ENCODE measurements around the gene AUTS2. TPM values are rescaled to one million over a fixed set of nuclear protein-coding genes. Genes with fewer than 3 reads are reported as not detected.

The AUTS2 gene
- total RNA-seq, 1 experiment from 2014 or later, result under 0.01 TPM

DNA sequence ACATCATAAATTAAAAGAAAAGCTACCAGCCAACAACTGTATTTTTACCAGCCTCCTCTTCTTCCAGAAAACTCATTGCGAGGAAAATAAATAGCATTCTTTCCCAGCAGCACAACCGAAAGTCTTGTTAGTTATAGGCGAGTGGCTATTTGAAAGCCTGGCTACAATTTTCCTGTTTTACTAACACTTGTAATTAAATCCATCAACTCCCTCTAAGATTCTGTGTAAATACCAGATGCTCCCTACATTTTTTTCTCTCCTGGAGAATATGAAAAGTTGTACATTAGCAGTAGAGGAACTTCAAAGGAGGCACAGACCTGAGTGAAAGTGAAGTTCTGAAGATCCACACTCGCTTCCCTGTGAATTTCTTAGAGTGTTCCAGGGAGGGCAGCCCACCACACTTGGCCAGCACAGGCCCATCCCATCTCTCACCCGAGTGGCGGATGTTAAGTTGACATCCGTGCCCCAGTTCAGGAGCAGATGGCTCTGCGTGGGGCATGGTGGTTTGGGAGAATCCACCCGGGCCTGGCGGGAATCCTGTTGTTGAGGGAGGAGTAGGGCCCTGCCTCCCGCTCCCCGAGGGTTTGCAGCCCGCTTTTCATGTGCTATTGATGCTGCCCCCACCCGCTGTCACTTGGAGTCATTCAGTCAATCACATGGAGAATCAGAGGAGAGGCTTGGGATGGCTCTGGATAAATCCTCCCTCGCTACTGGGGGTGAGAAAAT, 1082.6 kb downstream of the AUTS2 start:
- no peak for DNase-seq (ENCODE audit: low read depth)

DNA sequence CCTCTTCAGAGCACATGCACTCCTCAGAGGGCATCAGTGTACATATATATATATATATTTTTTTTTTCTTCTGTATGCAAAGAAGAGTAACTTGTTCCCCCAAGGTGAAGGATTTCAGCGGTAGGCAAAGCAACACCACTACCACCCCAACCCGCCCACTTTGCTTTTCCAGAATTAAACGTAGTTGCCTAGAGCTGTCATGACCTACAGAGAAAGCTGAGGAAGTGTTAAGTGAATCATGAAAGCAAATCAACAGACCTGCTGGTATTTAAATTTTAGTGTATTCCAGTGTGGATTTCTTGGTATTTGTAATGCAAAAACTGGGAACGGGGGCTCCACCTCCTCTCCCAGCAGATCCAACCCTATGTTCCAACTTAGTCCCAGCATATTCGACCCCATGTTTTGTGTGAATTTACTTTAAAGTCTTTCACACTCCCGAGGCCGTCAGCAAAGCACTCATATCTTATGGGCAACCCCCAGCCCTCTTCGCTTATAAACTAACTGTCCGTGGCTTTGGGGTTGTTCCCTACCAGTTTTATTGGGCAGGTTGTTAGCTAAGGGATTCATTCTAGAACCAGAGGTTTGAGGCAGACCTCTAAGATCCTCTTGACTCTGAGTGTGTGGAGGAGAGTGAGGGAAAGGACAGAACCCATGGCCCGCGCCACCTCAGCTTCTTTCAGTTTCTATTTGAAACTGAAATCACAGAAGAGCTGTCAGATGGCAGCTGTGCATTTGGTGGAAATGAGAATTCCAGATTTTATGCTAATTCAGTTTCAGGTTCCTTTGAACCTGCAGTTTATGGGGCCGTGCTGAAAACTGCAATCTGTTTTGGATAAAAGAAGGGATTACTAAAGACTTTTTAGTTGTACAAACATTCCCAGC, 1083.4 kb downstream of the AUTS2 start:
- DNase-seq (ENCODE audit: low read depth), result no peak

DNA sequence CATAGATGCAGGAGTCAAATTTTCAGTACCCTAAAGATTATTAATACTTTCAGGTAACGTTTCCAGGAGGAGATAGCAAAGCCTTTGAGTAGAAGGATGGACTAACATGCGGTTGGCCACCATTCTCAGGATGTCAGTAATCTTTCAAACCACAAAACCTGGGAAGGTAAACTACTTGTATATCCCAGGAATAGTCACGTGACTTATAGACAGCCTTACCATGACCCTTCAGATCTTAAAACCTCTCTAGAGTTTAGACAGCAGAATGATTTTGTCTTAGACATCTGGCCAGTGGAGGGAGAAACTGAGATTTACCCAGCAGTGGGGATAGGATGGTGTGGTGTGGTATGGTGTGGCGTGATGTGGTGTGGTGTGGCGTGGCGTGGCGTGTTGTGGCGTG, 1085.9 kb downstream of the AUTS2 start:
- DNase-seq (ENCODE audit: low read depth), result no peak

GRCh38 chr7:70693321-70693685, 1095.0 kb downstream of the AUTS2 start:
- no peak for DNase-seq (ENCODE audit: low read depth)

GRCh38 chr7:70693686-70694433, 1095.6 kb downstream of the AUTS2 start:
- peak; percentile 3 for DNase-seq (ENCODE audit: low read depth)

DNA sequence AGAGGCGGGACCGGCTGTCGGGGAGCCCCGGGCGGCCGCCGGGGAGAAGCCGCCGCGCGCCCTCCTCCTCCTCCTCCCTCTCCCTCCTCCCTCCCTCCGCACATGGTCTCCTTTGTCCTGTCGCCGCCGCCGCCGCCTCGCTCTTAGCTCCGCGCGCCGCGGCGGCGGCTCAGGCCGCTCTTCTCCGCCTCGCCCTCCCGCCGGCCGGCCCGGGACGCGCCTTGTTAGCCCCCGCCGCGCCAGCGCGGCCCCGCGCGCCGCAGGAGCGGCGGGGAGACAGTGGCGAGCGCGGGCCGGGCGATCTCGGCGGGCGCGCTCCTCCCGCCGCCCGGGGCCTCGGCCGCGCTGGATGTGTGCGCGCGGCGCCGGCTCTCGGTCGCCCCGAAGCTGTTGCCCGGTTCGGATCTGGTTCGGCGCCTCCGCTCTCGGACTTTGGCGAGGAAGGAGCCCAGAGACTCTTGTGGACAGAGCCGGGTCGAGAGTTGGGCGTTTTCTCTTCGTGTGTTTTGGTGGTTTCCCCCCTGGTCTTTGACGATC, 1096.2 kb downstream of the AUTS2 start:
- DNase-seq (ENCODE audit: low read depth), result no peak

- DNase-seq (ENCODE audit: low read depth), result no peak
Measured at GRCh38 chr7:70694971-70695794, 1096.9 kb downstream of the AUTS2 start.

GRCh38 chr7:70695795-70696083, 1097.5 kb downstream of the AUTS2 start:
- DNase-seq (ENCODE audit: low read depth), result no peak

- DNase-seq (ENCODE audit: low read depth), result no peak
Measured at GRCh38 chr7:70696201-70696754, 1098.0 kb downstream of the AUTS2 start.

GRCh38 chr7:70698219-70698832, 1100.1 kb downstream of the AUTS2 start:
- peak; percentile 19 for DNase-seq (ENCODE audit: low read depth)

GRCh38 chr7:70699271-70699670, 1101.0 kb downstream of the AUTS2 start:
- DNase-seq (ENCODE audit: low read depth), result no peak

- no peak for DNase-seq (ENCODE audit: low read depth)
Measured at GRCh38 chr7:70700055-70700940, 1102.0 kb downstream of the AUTS2 start.

DNA sequence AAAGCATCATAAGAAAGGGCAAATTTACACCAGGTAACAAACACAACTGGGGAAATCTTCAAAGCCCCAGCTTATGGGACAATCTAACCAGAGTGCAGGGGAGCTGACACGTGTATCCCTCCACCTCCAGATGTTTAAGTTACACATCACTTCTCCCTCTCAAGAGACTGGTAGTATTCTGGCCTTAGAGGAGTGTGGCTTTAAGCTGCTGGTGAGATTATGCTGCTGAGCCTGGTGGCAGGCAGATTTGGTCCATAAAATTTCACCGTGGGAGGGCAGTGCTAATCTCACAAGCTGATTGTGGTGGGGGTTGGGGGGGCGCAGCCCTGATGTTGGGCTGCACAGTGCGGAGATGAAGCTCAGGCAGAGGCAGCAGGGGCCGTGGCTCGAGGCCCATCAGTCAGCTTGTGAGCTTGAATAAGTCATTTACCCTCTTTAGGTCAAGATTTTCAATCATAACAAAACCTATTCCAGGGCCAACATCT, 1102.7 kb downstream of the AUTS2 start:
- DNase-seq (ENCODE audit: low read depth), result no peak

DNA sequence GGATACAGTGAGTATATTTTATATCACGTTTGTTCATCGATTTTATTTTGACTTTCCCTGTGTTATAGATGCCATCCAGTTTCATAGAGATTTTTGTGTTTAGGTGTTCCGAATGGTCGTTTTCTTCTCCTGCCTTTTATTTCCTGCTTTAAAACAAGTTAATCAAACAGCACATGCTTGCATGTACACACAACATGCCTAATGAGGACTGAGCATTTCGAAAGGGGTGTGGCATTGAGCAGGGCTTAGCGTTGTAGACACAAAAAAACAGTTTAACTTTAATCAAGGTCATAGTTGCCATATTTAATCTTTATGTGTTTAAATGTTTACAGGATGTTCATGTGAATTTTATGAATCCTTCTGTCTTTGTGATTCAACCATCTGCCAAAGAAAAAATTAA, 1103.2 kb downstream of the AUTS2 start:
- no peak for DNase-seq (ENCODE audit: low read depth)

DNA sequence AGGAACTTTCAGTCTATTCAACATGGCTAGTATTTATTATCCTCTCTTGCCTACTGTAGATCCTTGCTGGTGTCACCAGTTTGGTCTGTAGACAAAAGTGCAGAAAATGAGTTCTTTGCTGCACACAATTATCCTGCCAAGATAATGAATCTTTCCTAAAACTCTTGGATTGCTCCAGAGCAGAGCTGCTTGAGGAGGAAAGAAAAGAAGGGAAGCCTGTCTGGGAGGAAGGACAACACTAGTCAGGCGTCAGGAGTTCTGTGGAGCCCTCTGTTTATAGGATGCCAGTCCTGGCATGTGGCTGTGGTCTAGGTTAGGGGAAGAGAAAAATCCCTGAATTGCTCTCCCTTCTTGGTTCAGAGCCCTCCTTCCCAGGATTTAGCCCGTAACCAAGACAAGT, 1103.7 kb downstream of the AUTS2 start:
- no peak for DNase-seq (ENCODE audit: low read depth)

DNA sequence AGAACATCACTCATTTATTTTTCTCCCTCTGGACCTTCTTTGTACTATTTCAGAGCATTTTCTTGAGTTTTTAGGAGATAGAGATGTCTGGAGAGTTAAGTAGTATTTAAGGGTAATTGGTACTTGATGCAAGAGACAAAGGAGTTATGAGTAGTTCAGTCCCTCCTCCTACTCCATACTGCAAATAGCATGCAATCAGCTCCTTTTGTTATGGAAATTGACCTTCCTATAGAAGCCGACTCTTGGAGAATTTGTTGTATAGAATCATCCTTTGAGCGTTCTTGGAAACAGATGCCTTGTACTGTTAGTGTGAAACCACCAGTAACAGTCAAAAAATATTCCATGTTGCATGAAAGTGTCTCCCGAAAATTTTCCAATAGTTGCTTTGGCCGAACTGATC, 1105.5 kb downstream of the AUTS2 start:
- DNase-seq (ENCODE audit: low read depth), result no peak

DNA sequence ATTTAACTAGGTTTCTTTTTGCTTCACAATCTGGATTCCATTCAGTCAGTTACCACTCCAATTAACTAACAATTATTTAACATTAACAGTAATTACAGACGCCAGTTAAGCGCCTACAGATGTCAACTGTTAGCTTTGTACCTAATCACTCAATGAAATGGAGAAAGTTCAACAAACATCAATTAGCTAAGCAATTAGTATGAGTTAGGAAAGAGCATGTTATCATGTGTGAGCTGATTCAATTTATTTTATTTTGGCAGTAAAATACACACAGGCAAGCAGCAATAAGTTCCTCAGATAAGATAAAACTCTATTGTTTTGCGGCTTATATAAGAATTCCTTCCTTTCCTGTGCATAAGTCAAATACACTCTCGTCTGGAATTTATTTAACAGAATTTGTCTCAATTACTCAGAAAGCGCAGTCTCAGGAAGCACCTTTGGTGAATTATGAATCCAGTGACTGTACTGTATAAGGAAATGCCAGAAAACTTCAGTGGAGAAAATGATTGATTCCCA, 1106.6 kb downstream of the AUTS2 start:
- no peak for DNase-seq (ENCODE audit: low read depth)

- no peak for DNase-seq (ENCODE audit: low read depth)
Measured at GRCh38 chr7:70706204-70706603, 1107.9 kb downstream of the AUTS2 start.

- DNase-seq (ENCODE audit: low read depth), result no peak
Measured at GRCh38 chr7:70706698-70707097, 1108.4 kb downstream of the AUTS2 start.
